Activated CD4-positive, alpha-beta T cell treated with anti-CD3 and anti-CD28 coated beads for 1 hour (primary cell): ENCODE results near the gene MTF1.
"Not testable (repeated sequence)": the region's sequence is repeated elsewhere in the genome, so short reads cannot be mapped to it uniquely, and the experiment has no call there.

Experiments
- DNase-seq: peaks from one replicate; pipeline ENCODE4 v3.0.0-alpha.2; 2020

Gene MTF1

GRCh38 chr1:37782491-37782890, 76.9 kb downstream of the MTF1 start:
- no peak for DNase-seq

- no peak for DNase-seq
Measured at GRCh38 chr1:37778654-37779053, 80.7 kb downstream of the MTF1 start.

GRCh38 chr1:37776946-37777516, 82.4 kb downstream of the MTF1 start:
- no peak for DNase-seq

GRCh38 chr1:37771440-37771839, 88.0 kb downstream of the MTF1 start:
- DNase-seq, result not testable (repeated sequence)

- DNase-seq, result no peak
Measured at GRCh38 chr1:37767488-37767887, 91.9 kb downstream of the MTF1 start.

GRCh38 chr1:37765916-37766664, 93.3 kb downstream of the MTF1 start:
- DNase-seq, result no peak

- DNase-seq, result no peak
Measured at GRCh38 chr1:37764888-37765441, 94.4 kb downstream of the MTF1 start, which contains the start of gene EPHA10. EPHA10 (minus strand) TSS chr1:37765120; CDS start chr1:37765066, 54 bp downstream.

GRCh38 chr1:37764414-37764825, 95.0 kb downstream of the MTF1 start:
- no peak for DNase-seq

GRCh38 chr1:37763791-37764413, 95.5 kb downstream of the MTF1 start:
- DNase-seq, result no peak

- DNase-seq, result no peak
Measured at GRCh38 chr1:37762516-37762915, 96.9 kb downstream of the MTF1 start.

GRCh38 chr1:37761416-37762095, 97.8 kb downstream of the MTF1 start:
- no peak for DNase-seq
